Measurements from ENCODE around the gene ZYG11A. TPM values are rescaled to one million over a fixed set of nuclear protein-coding genes. Genes with fewer than 3 reads are reported as not detected.

ZYG11A gene
- total and polyA plus RNA-seq, 2 of the 13 experiments (the other 11 are each of a cell fraction or from before 2014, with no cell fraction given): not detected

DNA sequence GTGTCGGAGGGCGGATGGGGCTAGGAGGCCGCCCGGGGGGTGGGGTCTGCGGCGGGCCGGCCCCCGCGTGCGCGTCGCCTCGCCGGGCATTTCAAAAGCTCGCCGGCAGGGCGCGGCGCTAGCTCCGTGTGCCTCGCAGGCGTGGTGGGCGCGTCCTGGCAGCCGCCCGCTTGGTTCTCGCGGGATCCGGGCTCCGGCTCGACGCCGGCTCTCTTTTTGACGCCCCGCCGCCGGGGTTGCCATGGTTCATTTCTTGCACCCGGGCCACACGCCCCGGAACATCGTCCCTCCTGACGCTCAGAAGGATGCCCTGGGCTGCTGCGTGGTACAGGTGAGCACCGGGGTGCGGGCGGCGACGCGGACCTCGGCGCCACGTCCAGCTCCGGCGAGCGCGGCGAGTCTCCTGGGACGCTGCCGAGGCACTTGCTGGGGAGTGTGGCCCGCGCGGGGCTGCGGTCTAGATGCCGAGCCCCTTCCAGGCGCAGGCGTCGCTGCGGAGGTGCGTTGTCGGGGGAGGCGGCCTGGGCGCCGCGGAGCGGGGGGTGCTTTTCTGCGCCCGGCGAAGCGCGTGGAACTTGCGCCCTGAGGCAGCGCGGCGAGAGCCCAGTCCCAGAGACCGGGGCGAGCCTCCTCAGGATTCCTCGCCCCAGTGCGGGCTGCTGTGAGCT, at the start of gene ZYG11A (continued):
- TF ChIP-seq THAP11 (CRISPR knock-in tag; IDR thresholded peaks at IDR 0.05): no peak
- no peak for TF ChIP-seq ARNT (IDR thresholded peaks at IDR 0.05)
- TF ChIP-seq GABPB1 (CRISPR knock-in tag; IDR thresholded peaks at IDR 0.05): peak; percentile 31; the same call in 1 of the 2 replicates
- TF ChIP-seq BORCS8-MEF2B (CRISPR knock-in tag; IDR thresholded peaks at IDR 0.05): 0 out of 2 replicates have a peak, but pooled peaks have one; percentile 32
- TF ChIP-seq MYPOP (CRISPR knock-in tag; IDR thresholded peaks at IDR 0.05): no peak
- TF ChIP-seq, protein P1, sequence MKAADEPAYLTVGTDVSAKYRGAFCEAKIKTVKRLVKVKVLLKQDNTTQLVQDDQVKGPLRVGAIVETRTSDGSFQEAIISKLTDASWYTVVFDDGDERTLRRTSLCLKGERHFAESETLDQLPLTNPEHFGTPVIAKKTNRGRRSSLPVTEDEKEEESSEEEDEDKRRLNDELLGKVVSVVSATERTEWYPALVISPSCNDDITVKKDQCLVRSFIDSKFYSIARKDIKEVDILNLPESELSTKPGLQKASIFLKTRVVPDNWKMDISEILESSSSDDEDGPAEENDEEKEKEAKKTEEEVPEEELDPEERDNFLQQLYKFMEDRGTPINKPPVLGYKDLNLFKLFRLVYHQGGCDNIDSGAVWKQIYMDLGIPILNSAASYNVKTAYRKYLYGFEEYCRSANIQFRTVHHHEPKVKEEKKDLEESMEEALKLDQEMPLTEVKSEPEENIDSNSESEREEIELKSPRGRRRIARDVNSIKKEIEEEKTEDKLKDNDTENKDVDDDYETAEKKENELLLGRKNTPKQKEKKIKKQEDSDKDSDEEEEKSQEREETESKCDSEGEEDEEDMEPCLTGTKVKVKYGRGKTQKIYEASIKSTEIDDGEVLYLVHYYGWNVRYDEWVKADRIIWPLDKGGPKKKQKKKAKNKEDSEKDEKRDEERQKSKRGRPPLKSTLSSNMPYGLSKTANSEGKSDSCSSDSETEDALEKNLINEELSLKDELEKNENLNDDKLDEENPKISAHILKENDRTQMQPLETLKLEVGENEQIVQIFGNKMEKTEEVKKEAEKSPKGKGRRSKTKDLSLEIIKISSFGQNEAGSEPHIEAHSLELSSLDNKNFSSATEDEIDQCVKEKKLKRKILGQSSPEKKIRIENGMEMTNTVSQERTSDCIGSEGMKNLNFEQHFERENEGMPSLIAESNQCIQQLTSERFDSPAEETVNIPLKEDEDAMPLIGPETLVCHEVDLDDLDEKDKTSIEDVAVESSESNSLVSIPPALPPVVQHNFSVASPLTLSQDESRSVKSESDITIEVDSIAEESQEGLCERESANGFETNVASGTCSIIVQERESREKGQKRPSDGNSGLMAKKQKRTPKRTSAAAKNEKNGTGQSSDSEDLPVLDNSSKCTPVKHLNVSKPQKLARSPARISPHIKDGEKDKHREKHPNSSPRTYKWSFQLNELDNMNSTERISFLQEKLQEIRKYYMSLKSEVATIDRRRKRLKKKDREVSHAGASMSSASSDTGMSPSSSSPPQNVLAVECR (CRISPR knock-in tag; IDR thresholded peaks at IDR 0.05; ENCODE audit: borderline replicate concordance): 0 out of 2 replicates have a peak, but pooled peaks have one; percentile 38
- TF ChIP-seq KLF6 (CRISPR knock-in tag; IDR thresholded peaks at IDR 0.05): no peak
- TF ChIP-seq ZNF577 (CRISPR knock-in tag; IDR thresholded peaks at IDR 0.05; ENCODE audit: borderline replicate concordance, low read depth): no peak
- TF ChIP-seq ZIK1 (CRISPR knock-in tag; IDR thresholded peaks at IDR 0.05; ENCODE audit: borderline replicate concordance, low read depth): no peak
- TF ChIP-seq ZNF44 (CRISPR knock-in tag; IDR thresholded peaks at IDR 0.05): no peak
- no peak for TF ChIP-seq ZNF7 (CRISPR knock-in tag; IDR thresholded peaks at IDR 0.05)
- TF ChIP-seq ZNF275 (CRISPR knock-in tag; IDR thresholded peaks at IDR 0.05; ENCODE audit: borderline replicate concordance): no peak
- TF ChIP-seq, protein P2, sequence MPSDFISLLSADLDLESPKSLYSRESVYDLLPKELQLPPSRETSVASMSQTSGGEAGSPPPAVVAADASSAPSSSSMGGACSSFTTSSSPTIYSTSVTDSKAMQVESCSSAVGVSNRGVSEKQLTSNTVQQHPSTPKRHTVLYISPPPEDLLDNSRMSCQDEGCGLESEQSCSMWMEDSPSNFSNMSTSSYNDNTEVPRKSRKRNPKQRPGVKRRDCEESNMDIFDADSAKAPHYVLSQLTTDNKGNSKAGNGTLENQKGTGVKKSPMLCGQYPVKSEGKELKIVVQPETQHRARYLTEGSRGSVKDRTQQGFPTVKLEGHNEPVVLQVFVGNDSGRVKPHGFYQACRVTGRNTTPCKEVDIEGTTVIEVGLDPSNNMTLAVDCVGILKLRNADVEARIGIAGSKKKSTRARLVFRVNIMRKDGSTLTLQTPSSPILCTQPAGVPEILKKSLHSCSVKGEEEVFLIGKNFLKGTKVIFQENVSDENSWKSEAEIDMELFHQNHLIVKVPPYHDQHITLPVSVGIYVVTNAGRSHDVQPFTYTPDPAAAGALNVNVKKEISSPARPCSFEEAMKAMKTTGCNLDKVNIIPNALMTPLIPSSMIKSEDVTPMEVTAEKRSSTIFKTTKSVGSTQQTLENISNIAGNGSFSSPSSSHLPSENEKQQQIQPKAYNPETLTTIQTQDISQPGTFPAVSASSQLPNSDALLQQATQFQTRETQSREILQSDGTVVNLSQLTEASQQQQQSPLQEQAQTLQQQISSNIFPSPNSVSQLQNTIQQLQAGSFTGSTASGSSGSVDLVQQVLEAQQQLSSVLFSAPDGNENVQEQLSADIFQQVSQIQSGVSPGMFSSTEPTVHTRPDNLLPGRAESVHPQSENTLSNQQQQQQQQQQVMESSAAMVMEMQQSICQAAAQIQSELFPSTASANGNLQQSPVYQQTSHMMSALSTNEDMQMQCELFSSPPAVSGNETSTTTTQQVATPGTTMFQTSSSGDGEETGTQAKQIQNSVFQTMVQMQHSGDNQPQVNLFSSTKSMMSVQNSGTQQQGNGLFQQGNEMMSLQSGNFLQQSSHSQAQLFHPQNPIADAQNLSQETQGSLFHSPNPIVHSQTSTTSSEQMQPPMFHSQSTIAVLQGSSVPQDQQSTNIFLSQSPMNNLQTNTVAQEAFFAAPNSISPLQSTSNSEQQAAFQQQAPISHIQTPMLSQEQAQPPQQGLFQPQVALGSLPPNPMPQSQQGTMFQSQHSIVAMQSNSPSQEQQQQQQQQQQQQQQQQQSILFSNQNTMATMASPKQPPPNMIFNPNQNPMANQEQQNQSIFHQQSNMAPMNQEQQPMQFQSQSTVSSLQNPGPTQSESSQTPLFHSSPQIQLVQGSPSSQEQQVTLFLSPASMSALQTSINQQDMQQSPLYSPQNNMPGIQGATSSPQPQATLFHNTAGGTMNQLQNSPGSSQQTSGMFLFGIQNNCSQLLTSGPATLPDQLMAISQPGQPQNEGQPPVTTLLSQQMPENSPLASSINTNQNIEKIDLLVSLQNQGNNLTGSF (CRISPR knock-in tag; IDR thresholded peaks at IDR 0.05): 0 out of 2 replicates have a peak, but pooled peaks have one; percentile 40
- TF ChIP-seq ARID3A (IDR thresholded peaks at IDR 0.05; ENCODE audit: low read depth, low read length): no peak
- TF ChIP-seq ZBTB7B (CRISPR knock-in tag; IDR thresholded peaks at IDR 0.05): 0 out of 2 replicates have a peak, but pooled peaks have one; percentile 31

Measured in HepG2 (cell line).